Kidney epithelial cell (primary cell): ENCODE measurements around the gene PCDHGB4. TPM values are rescaled to one million over a fixed set of nuclear protein-coding genes. Genes with fewer than 3 reads are reported as not detected.

ENCODE experiments used
- DNase-seq: peaks from one replicate; pipeline ENCODE4 v3.0.0-alpha.2; 2010; ENCODE audit warnings: low read depth
- H3K27me3 ChIP-seq: 2 replicates; pipeline ENCODE4 v1.6.0; 2011; ENCODE audit warnings: low read length; ENCODE audit not compliant: control insufficient read depth, insufficient read depth
- H3K36me3 ChIP-seq: 2 replicates; pipeline ENCODE4 v1.5.1; 2011; ENCODE audit warnings: low read length; ENCODE audit not compliant: control insufficient read depth, insufficient read depth
- H3K4me3 ChIP-seq: 2 replicates; pipeline ENCODE4 v1.5.1; 2011; ENCODE audit warnings: low read depth, mild to moderate bottlenecking, control low read depth, low read length
- CTCF ChIP-seq: IDR thresholded peaks from 2 replicates; pipeline ENCODE4 v1.5.1; 2011; ENCODE audit warnings: mild to moderate bottlenecking, moderate library complexity, low read length, control low read depth, inconsistent platforms; ENCODE audit not compliant: insufficient read depth, poor library complexity, severe bottlenecking
- total RNA-seq: library from RNA; depleted of rRNA; stranded (reverse); fragments of >200 nt; gene quantifications from 2 replicates; pipeline ENCODE4 v1.2.3, GENCODE V29; 2015

The PCDHGB4 gene
- total RNA-seq, 1 donor from 2014 or later: 6.4 TPM

GRCh38 chr5:141439411-141440141 is 52.1 kb downstream of the PCDHGB4 start:
- H3K4me3 ChIP-seq: no peak overlapping the region
- no peaks in the 10 kb centered on the region for H3K36me3 ChIP-seq
- no peak for DNase-seq
- no peaks in the 10 kb centered on the region for H3K27me3 ChIP-seq
- TF ChIP-seq CTCF: no peak

Other genes starting within 250 kb of the PCDHGB4 start
- gene PCDHB6, start 237.6 kb upstream of the PCDHGB4 start, total RNA-seq: 0.67 and 0.68 TPM in 2 replicates
- 0.96 and 1.5 TPM in 2 replicates for gene PCDHB7, start 215.1 kb upstream of the PCDHGB4 start, total RNA-seq
- gene PCDHB8, start 209.9 kb upstream of the PCDHGB4 start, total RNA-seq: 0.34 and 0.84 TPM in 2 replicates
- 0.92 and 1.4 TPM in 2 replicates for gene PCDHB16, start 205.3 kb upstream of the PCDHGB4 start, total RNA-seq
- gene PCDHB9, start 200.5 kb upstream of the PCDHGB4 start, total RNA-seq: 0.71 and 0.82 TPM in 2 replicates
- 1.6 and 3.4 TPM in 2 replicates for gene PCDHB10, start 195.3 kb upstream of the PCDHGB4 start, total RNA-seq
- 1.8 and 3.1 TPM in 2 replicates for gene PCDHB11, start 188.1 kb upstream of the PCDHGB4 start, total RNA-seq
- gene PCDHB12, start 179.0 kb upstream of the PCDHGB4 start, total RNA-seq: 1.2 and 1.6 TPM in 2 replicates
- 1.9 and 3.1 TPM in 2 replicates for gene PCDHB13, start 173.8 kb upstream of the PCDHGB4 start, total RNA-seq
- 1.5 and 2.9 TPM in 2 replicates for gene PCDHB14, start 164.4 kb upstream of the PCDHGB4 start, total RNA-seq
- 2.3 and 3.0 TPM in 2 replicates for gene PCDHB15, start 142.3 kb upstream of the PCDHGB4 start, total RNA-seq
- gene SLC25A2, start 83.6 kb upstream of the PCDHGB4 start, total RNA-seq: not detected in 2 replicates
- 72.6 and 78.0 TPM in 2 replicates for gene TAF7, start 66.9 kb upstream of the PCDHGB4 start, total RNA-seq
- 0.67 and 0.68 TPM in 2 replicates for gene PCDHGA1, start 57.2 kb upstream of the PCDHGB4 start, total RNA-seq
- 2.8 and 2.9 TPM in 2 replicates for gene PCDHGA2, start 48.9 kb upstream of the PCDHGB4 start, total RNA-seq
- gene PCDHGA3, start 43.9 kb upstream of the PCDHGB4 start, total RNA-seq: 2.4 and 2.6 TPM in 2 replicates
- 1.6 and 1.7 TPM in 2 replicates for gene PCDHGB1, start 37.6 kb upstream of the PCDHGB4 start, total RNA-seq
- 3.5 and 3.6 TPM in 2 replicates for gene PCDHGA4, start 32.7 kb upstream of the PCDHGB4 start, total RNA-seq
- 1.2 and 1.9 TPM in 2 replicates for gene PCDHGB2, start 27.7 kb upstream of the PCDHGB4 start, total RNA-seq
- gene PCDHGA5, start 23.5 kb upstream of the PCDHGB4 start, total RNA-seq: 0.58 and 1.5 TPM in 2 replicates
- 1.3 and 3.6 TPM in 2 replicates for gene PCDHGB3, start 17.5 kb upstream of the PCDHGB4 start, total RNA-seq
- 1.7 and 3.1 TPM in 2 replicates for gene PCDHGA6, start 13.8 kb upstream of the PCDHGB4 start, total RNA-seq
- 2.2 and 3.1 TPM in 2 replicates for gene PCDHGA7, start 5.0 kb upstream of the PCDHGB4 start, total RNA-seq
- 0.96 and 1.0 TPM in 2 replicates for gene PCDHGA8, start 4.9 kb downstream of the PCDHGB4 start, total RNA-seq
- 18.6 and 19.3 TPM in 2 replicates for gene PCDHGB5, start 10.2 kb downstream of the PCDHGB4 start, total RNA-seq
- 3.6 and 5.2 TPM in 2 replicates for gene PCDHGA9, start 15.1 kb downstream of the PCDHGB4 start, total RNA-seq
- gene PCDHGB6, start 20.3 kb downstream of the PCDHGB4 start, total RNA-seq: 3.4 and 3.6 TPM in 2 replicates
- 5.5 and 6.0 TPM in 2 replicates for gene PCDHGA10, start 25.3 kb downstream of the PCDHGB4 start, total RNA-seq
- gene PCDHGB7, start 30.0 kb downstream of the PCDHGB4 start, total RNA-seq: 14.0 and 14.1 TPM in 2 replicates
- 6.7 and 7.4 TPM in 2 replicates for gene PCDHGA11, start 33.4 kb downstream of the PCDHGB4 start, total RNA-seq
- 2.1 and 3.6 TPM in 2 replicates for gene PCDHGA12, start 42.8 kb downstream of the PCDHGB4 start, total RNA-seq
- 41.9 and 47.3 TPM in 2 replicates for gene PCDHGC3, start 88.3 kb downstream of the PCDHGB4 start, total RNA-seq
- 0.62 and 1.1 TPM in 2 replicates for gene PCDHGC4, start 97.3 kb downstream of the PCDHGB4 start, total RNA-seq
- gene PCDHGC5, start 101.4 kb downstream of the PCDHGB4 start, total RNA-seq: 0.54 and 0.89 TPM in 2 replicates
- gene DIAPH1, start 231.3 kb downstream of the PCDHGB4 start, total RNA-seq: 99.7 and 103 TPM in 2 replicates
- 39.7 and 54.2 TPM in 2 replicates for gene HDAC3, start 249.2 kb downstream of the PCDHGB4 start, total RNA-seq
- gene RELL2, start 249.3 kb downstream of the PCDHGB4 start, total RNA-seq: 7.8 and 12.6 TPM in 2 replicates